ENCODE data around the gene SYT17. TPM values are rescaled to one million over a fixed set of nuclear protein-coding genes. Genes with fewer than 3 reads are reported as not detected.

The SYT17 gene
- total RNA-seq, 1 donor from 2014 or later: not detected

DNA sequence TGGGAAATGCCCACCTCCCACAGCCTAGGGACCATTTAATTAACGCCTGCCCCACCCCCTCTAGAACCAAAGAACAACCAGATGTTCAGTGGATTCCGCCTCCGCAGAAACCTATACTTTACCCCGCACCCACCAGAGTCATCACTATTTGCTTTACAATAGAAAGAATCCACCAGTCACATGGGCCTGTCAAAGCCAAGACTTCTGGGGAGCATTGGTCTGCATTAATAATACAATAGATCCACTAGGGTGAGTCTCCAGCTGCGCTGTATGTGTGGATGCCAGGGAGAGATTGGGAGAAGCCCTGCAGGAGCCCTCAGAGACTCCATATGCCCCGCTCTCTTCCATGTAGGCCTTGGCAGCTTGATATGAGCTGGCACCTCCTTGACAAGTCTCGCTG lies 148.8 kb downstream of the SYT17 start:
- Mint-ChIP-seq H3K27ac (ENCODE audit: unreplicated experiment) (no peak overlapping the region), H3K4me3 (ENCODE audit: unreplicated experiment) (no peak overlapping the region), H3K9me3 (ENCODE audit: unreplicated experiment) (no peaks in the 10 kb centered on the region), H3K4me1 (ENCODE audit: unreplicated experiment) (no peaks in the 10 kb centered on the region), H3K27me3 (ENCODE audit: unreplicated experiment) (peaks cover 3% of the 10 kb centered on the region), H3K36me3 (ENCODE audit: unreplicated experiment) (no peaks in the 10 kb centered on the region)
- TF ChIP-seq, protein P1, sequence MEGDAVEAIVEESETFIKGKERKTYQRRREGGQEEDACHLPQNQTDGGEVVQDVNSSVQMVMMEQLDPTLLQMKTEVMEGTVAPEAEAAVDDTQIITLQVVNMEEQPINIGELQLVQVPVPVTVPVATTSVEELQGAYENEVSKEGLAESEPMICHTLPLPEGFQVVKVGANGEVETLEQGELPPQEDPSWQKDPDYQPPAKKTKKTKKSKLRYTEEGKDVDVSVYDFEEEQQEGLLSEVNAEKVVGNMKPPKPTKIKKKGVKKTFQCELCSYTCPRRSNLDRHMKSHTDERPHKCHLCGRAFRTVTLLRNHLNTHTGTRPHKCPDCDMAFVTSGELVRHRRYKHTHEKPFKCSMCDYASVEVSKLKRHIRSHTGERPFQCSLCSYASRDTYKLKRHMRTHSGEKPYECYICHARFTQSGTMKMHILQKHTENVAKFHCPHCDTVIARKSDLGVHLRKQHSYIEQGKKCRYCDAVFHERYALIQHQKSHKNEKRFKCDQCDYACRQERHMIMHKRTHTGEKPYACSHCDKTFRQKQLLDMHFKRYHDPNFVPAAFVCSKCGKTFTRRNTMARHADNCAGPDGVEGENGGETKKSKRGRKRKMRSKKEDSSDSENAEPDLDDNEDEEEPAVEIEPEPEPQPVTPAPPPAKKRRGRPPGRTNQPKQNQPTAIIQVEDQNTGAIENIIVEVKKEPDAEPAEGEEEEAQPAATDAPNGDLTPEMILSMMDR (IDR thresholded peaks at IDR 0.05): no peak
- DNase-seq (ENCODE audit: extremely low spot score, unreplicated experiment): no peak

Other genes starting within 250 kb of the SYT17 start
- 77.9 and 89.6 TPM in 2 replicates for gene SMG1, start 241.8 kb upstream of the SYT17 start, total RNA-seq
- 1.2 and 2.0 TPM in 2 replicates for gene TMC7, start 184.3 kb upstream of the SYT17 start, total RNA-seq
- gene COQ7, start 100.6 kb upstream of the SYT17 start, total RNA-seq: 27.1 and 31.6 TPM in 2 replicates
- gene ITPRIPL2, start 54.3 kb upstream of the SYT17 start, total RNA-seq: 56.1 and 57.9 TPM in 2 replicates
- not detected in 2 replicates for gene CLEC19A, start 117.5 kb downstream of the SYT17 start, total RNA-seq
- gene TMC5, start 249.6 kb downstream of the SYT17 start, total RNA-seq: not detected in 2 replicates

Data from osteocyte (in vitro differentiated cells).